Suprapubic skin (tissue), 4 donors: ENCODE measurements around the gene PLAAT1. TPM values are rescaled to one million over a fixed set of nuclear protein-coding genes. Genes with fewer than 3 reads are reported as not detected.

Experiments used
- DNase-seq, 2 donors: peaks; one replicate each; pipeline ENCODE4 v3.0.0-alpha.2; 2019; ENCODE audit warnings: low spot score in 2 of 2
- H3K27ac ChIP-seq: fragments of 200-600 bp; sonication (generic); one replicate; pipeline ENCODE4 v1.5.1; 2019
- H3K27me3 ChIP-seq: fragments of 200-600 bp; sonication (generic); one replicate; pipeline ENCODE4 v1.5.1; 2019
- H3K36me3 ChIP-seq: fragments of 200-600 bp; sonication (generic); one replicate; pipeline ENCODE4 v1.5.1; 2019
- H3K4me1 ChIP-seq: fragments of 200-600 bp; sonication (generic); one replicate; pipeline ENCODE4 v1.5.1; 2019
- H3K4me3 ChIP-seq: fragments of 200-600 bp; sonication (generic); one replicate; pipeline ENCODE4 v1.5.1; 2019; ENCODE audit warnings: mild to moderate bottlenecking
- H3K9me3 ChIP-seq: fragments of 200-600 bp; sonication (generic); one replicate; pipeline ENCODE4 v1.5.1; 2019
- CTCF ChIP-seq, 2 donors: fragments of 200-600 bp in 1 of 2; fragments of 450-650 bp in 1 of 2; sonication (generic) in 1 of 2; IDR thresholded peaks; one replicate each; pipeline ENCODE4 v1.5.1; 2016 to 2019; ENCODE audit warnings: antibody characterized with exemption in 2 of 2, mild to moderate bottlenecking in 1 of 2, moderate library complexity in 1 of 2
- EP300 ChIP-seq: sonication (generic); formaldehyde crosslinking; IDR thresholded peaks from one replicate; pipeline ENCODE4 v1.6.1; 2017; ENCODE audit warnings: antibody characterized with exemption
- POLR2A ChIP-seq, 2 donors: fragments of 450-650 bp; IDR thresholded peaks; one replicate each; pipeline ENCODE4 v1.6.1; 2017; ENCODE audit warnings: antibody characterized with exemption in 2 of 2, mild to moderate bottlenecking in 2 of 2, moderate library complexity in 2 of 2
- POLR2AphosphoS5 ChIP-seq, 3 donors: sonication (generic); formaldehyde crosslinking; IDR thresholded peaks; one replicate each; pipeline ENCODE4 v1.6.1; 2017; ENCODE audit warnings: antibody characterized with exemption in 3 of 3
- WGBS: methylation state at CpG from one replicate; pipeline ENCODE4 v1.1.5; 2018; 5-methylcytosine and 5-hydroxymethylcytosine counted together
- total RNA-seq, 4 donors: library from RNA; depleted of rRNA; stranded (reverse); fragments of >200 nt; gene quantifications; one replicate each; pipeline ENCODE4 v1.1.0, GENCODE V29; 2016

Gene PLAAT1
- total RNA-seq, 4 donors from 2014 or later, result 0.49 to 4.9 (median 2.6) TPM

- Histone ChIP-seq H3K4me1 (no peaks in the 10 kb centered on the region), H3K36me3 (no peaks in the 10 kb centered on the region), H3K4me3 (no peak overlapping the region), H3K9me3 (no peaks in the 10 kb centered on the region), H3K27me3 (no peaks in the 10 kb centered on the region), H3K27ac (no peak overlapping the region)
- DNase-seq, result no peak
- TF ChIP-seq POLR2AphosphoS5 (IDR thresholded peaks at IDR 0.05), result no peak
- no peak for TF ChIP-seq EP300
- no peak for TF ChIP-seq POLR2A (IDR thresholded peaks at IDR 0.05)
- no peak for TF ChIP-seq CTCF (IDR thresholded peaks at IDR 0.05)
- WGBS, result 43% methylated on average over 2 of the region's 2 CpGs
These were observed 76.8 kb downstream of the PLAAT1 start for GRCh38 chr3:193317682-193318300.

Other genes with a start within 250 kb of the PLAAT1 start
- 1 to 10 TPM; 1.1 to 9.8 (median 4.2) TPM for gene ATP13A5, start 137.5 kb downstream of the PLAAT1 start, total RNA-seq